Thyroid gland (tissue), 4 donors: Measurements from ENCODE around the gene DCDC1. TPM values are rescaled to one million over a fixed set of nuclear protein-coding genes. Genes with fewer than 3 reads are reported as not detected.
"Not testable (repeated sequence)": the region's sequence is repeated elsewhere in the genome, so short reads cannot be mapped to it uniquely, and the experiment has no call there.

Experiments
- DNase-seq, 2 donors: peaks; one replicate each; pipeline ENCODE4 v3.0.0-alpha.2; 2019
- H3K27ac ChIP-seq, 3 donors: fragments of 200-600 bp; sonication (generic); 1 replicate in 2 of 3; 2 replicates in 1 of 3; pipeline ENCODE4 v1.5.1; 2016 to 2019; ENCODE audit warnings: mild to moderate bottlenecking in 1 of 3, moderate library complexity in 1 of 3
- H3K27me3 ChIP-seq: fragments of 200-600 bp; sonication (generic); one replicate; pipeline ENCODE4 v1.5.1; 2019
- H3K36me3 ChIP-seq, 2 donors: fragments of 200-600 bp; sonication (generic); one replicate each; pipeline ENCODE4 v1.5.1; 2016 to 2019
- H3K4me1 ChIP-seq, 2 donors: fragments of 200-600 bp; sonication (generic); one replicate each; pipeline ENCODE4 v1.5.1; 2017 to 2019
- H3K4me3 ChIP-seq, 3 donors: fragments of 200-600 bp; sonication (generic); replicated peaks in 1 of 3; 1 replicate in 2 of 3; 2 replicates in 1 of 3; pipeline ENCODE4 v1.5.1; 2016; ENCODE audit warnings: mild to moderate bottlenecking in 1 of 3
- H3K9me3 ChIP-seq: fragments of 200-600 bp; sonication (generic); one replicate; pipeline ENCODE4 v1.5.1; 2017
- POLR2A ChIP-seq, 2 donors: fragments of 450-650 bp; IDR thresholded peaks; one replicate each; pipeline ENCODE4 v1.6.1; 2017; ENCODE audit warnings: antibody characterized with exemption in 2 of 2, mild to moderate bottlenecking in 2 of 2, moderate library complexity in 1 of 2
- WGBS, 2 donors: methylation state at CpG; one replicate each; pipeline ENCODE4 v1.1.5; 2017; 5-methylcytosine and 5-hydroxymethylcytosine counted together
- intact Hi-C: fragments of 100-400 bp; cut with DNase I; formaldehyde crosslinking; loops from one replicate; pipeline ENCODE4 v1.15.1; 2023
- total RNA-seq, 4 donors: library from RNA; depleted of rRNA; stranded (reverse); fragments of >200 nt; gene quantifications; one replicate each; pipeline ENCODE4 v1.2.3, GENCODE V29; 2016
- TF ChIP-seq, protein P1 (sequence below), 6 experiments: fragments of 200-600 bp in 3 of 6; fragments of 450-650 bp in 3 of 6; sonication (generic) in 3 of 6; IDR thresholded peaks; one replicate each; pipeline ENCODE4 v1.5.1; 2016 to 2019; ENCODE audit warnings: antibody characterized with exemption in 6 of 6, mild to moderate bottlenecking in 2 of 6, inconsistent platforms in 1 of 6, moderate library complexity in 1 of 6

Gene DCDC1
- total RNA-seq, 4 donors from 2014 or later: 4.4 to 17.2 (median 9.9) TPM

DNA sequence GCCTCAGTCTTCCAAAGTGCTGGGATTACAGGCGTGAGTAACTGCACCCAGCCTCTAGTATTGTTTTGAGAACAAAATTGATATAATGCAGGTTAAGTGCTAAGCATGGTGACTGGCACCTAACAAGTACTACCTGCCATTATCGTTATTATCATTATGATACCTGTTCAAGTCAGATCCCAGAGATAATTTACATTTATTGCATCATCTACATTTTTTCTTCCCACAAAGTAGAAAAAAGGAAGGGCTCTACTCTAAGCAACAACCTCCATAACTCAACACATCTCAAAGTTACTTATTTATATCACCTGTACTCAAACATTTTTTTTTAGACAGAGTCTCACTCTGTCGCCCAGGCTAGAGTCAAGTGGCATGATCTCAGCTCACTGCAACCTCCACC, 42.1 kb downstream of the DCDC1 start:
- H3K27me3 ChIP-seq: no peaks in the 10 kb centered on the region
- no peak overlapping the region for H3K4me3 ChIP-seq
- intact Hi-C loops: no loop called here
- no peaks in the 10 kb centered on the region for H3K4me1 ChIP-seq
- 95 to 96% methylated on average over 3 of the region's 3 CpGs for WGBS, 2 donors
- H3K9me3 ChIP-seq: no peaks in the 10 kb centered on the region
- DNase-seq: no peak
- no peak overlapping the region for H3K27ac ChIP-seq
- no peak for TF ChIP-seq POLR2A (IDR thresholded peaks at IDR 0.05)
- TF ChIP-seq, protein P1, sequence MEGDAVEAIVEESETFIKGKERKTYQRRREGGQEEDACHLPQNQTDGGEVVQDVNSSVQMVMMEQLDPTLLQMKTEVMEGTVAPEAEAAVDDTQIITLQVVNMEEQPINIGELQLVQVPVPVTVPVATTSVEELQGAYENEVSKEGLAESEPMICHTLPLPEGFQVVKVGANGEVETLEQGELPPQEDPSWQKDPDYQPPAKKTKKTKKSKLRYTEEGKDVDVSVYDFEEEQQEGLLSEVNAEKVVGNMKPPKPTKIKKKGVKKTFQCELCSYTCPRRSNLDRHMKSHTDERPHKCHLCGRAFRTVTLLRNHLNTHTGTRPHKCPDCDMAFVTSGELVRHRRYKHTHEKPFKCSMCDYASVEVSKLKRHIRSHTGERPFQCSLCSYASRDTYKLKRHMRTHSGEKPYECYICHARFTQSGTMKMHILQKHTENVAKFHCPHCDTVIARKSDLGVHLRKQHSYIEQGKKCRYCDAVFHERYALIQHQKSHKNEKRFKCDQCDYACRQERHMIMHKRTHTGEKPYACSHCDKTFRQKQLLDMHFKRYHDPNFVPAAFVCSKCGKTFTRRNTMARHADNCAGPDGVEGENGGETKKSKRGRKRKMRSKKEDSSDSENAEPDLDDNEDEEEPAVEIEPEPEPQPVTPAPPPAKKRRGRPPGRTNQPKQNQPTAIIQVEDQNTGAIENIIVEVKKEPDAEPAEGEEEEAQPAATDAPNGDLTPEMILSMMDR (IDR thresholded peaks at IDR 0.05): no peak
- no peaks in the 10 kb centered on the region for H3K36me3 ChIP-seq

- TF ChIP-seq, protein P1 (IDR thresholded peaks at IDR 0.05): no peak
- TF ChIP-seq POLR2A (IDR thresholded peaks at IDR 0.05): no peak
- intact Hi-C loops: no loop called here
- Histone ChIP-seq H3K4me3 (no peak overlapping the region), H3K27me3 (no peaks in the 10 kb centered on the region), H3K27ac (no peak overlapping the region), H3K9me3 (no peaks in the 10 kb centered on the region), H3K36me3 (no peaks in the 10 kb centered on the region), H3K4me1 (no peaks in the 10 kb centered on the region)
- no peak for DNase-seq
- 81 to 86% methylated on average over 2 of the region's 2 CpGs for WGBS, 2 donors
Observed at GRCh38 chr11:31326470-31327148, 42.9 kb downstream of the DCDC1 start.

DNA sequence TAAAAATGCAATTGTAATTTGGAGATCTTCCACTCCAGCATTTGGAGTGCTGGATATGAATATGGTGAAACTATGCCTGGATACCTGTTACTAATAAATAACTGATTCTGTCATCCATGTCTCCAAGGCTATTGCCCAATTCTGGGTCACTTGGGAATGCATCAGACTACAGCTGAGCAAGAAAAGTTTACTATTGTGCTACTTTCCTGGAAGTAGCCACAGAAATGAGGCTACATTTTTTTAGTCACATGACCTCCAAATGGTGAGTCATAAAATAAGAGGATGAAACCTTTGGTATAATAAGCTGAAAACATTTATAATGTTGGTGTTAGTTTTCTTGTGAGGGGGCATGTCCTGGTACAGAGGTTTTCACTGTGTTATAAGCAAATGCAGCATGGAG, 44.4 kb downstream of the DCDC1 start:
- Histone ChIP-seq H3K27ac (no peak overlapping the region), H3K27me3 (no peaks in the 10 kb centered on the region), H3K4me1 (no peaks in the 10 kb centered on the region), H3K9me3 (no peaks in the 10 kb centered on the region), H3K4me3 (no peak overlapping the region), H3K36me3 (no peaks in the 10 kb centered on the region)
- TF ChIP-seq POLR2A (IDR thresholded peaks at IDR 0.05): no peak
- TF ChIP-seq, protein P1 (IDR thresholded peaks at IDR 0.05): no peak
- intact Hi-C loops: no loop called here
- DNase-seq: no peak

DNA sequence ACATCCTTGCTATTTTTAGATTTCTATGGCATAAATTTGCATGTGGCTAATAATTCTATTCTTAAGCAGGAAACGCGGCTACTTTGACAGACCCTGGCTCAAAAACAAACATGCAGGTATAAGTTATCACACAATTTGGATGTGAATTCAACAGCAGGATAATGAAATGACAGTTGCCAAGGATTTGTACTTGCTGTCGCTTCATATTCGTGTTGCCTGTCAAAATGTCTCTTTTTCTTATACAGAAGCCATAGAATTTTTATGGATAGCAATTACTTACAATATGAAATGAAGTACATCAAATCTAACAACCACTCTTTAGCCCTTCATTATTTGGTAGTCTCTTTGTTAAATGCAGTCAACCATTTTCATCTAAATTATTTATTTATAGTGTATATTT, 46.4 kb downstream of the DCDC1 start:
- no peaks in the 10 kb centered on the region for H3K27me3 ChIP-seq
- 91 to 93% methylated on average over 4 of the region's 4 CpGs for WGBS, 2 donors
- intact Hi-C loops: no loop called here
- no peak overlapping the region for H3K27ac ChIP-seq
- no peak for TF ChIP-seq POLR2A (IDR thresholded peaks at IDR 0.05)
- TF ChIP-seq, protein P1 (IDR thresholded peaks at IDR 0.05): no peak
- DNase-seq: no peak
- H3K9me3 ChIP-seq: no peaks in the 10 kb centered on the region
- H3K36me3 ChIP-seq: no peaks in the 10 kb centered on the region
- no peaks in the 10 kb centered on the region for H3K4me1 ChIP-seq
- no peak overlapping the region for H3K4me3 ChIP-seq

DNA sequence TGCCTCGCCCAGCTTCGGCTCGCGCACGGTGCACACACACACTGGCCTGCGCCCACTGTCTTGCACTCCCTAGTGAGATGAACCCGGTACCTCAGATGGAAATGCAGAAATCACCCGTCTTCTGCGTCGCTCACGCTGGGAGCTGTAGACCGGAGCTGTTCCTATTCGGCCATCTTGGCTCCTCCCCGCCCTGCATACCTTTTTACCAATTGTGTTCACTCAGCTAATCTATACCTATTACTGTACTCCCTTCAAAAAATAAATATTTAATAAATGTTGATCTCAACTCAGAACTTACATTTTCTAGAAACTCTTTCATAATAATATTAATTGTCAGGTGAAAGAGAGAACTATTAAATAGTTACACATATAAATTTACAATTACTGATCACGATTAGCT, 48.0 kb downstream of the DCDC1 start:
- DNase-seq, H3K27ac ChIP-seq, H3K4me3 ChIP-seq, H3K27me3 ChIP-seq, H3K4me1 ChIP-seq, intact Hi-C loops, H3K9me3 ChIP-seq, H3K36me3 ChIP-seq: not testable (repeated sequence)
- 96 to 97% methylated on average over 15 of the region's 15 CpGs for WGBS, 2 donors
